ENCODE data around the gene RCN1.

- TF ChIP-seq POLR2A (IDR thresholded peaks at IDR 0.05; ENCODE audit: low read depth, low read length) = no peak
- no peak for TF ChIP-seq POU2F2 (IDR thresholded peaks at IDR 0.05; ENCODE audit: low read depth, low read length)
- TF ChIP-seq POLR2AphosphoS5 (IDR thresholded peaks at IDR 0.05; ENCODE audit: low read depth, low read length) = no peak
- TF ChIP-seq PAX5 (IDR thresholded peaks at IDR 0.05; ENCODE audit: insufficient read depth, low read length, severe bottlenecking) = no peak
Measured at GRCh38 chr11:32108576-32108975, 17.7 kb downstream of the RCN1 start.

Data from GM12891 (cell line).